NCI-H774 (cell line): ENCODE measurements around the gene SYNGR2.

ENCODE experiments used
- DNase-seq: peaks from one replicate; lab custom pipeline; 2025; lab: John Stamatoyannopoulos, UW

SYNGR2 gene

GRCh38 chr17:78168242-78168902 is at the start of gene SYNGR2:
Gene SYNGR2 (plus strand): TSS chr17:78168581. CDS start chr17:78168617, 36 bp downstream.
- peak; percentile 88 for DNase-seq

- DNase-seq = no peak
Observed at GRCh38 chr17:78118801-78119241, 49.6 kb upstream of the SYNGR2 start.

- no peak for DNase-seq
Observed at GRCh38 chr17:78120537-78120936, 47.8 kb upstream of the SYNGR2 start.

GRCh38 chr17:78120971-78121800 is 47.2 kb upstream of the SYNGR2 start:
- DNase-seq = no peak

DNA sequence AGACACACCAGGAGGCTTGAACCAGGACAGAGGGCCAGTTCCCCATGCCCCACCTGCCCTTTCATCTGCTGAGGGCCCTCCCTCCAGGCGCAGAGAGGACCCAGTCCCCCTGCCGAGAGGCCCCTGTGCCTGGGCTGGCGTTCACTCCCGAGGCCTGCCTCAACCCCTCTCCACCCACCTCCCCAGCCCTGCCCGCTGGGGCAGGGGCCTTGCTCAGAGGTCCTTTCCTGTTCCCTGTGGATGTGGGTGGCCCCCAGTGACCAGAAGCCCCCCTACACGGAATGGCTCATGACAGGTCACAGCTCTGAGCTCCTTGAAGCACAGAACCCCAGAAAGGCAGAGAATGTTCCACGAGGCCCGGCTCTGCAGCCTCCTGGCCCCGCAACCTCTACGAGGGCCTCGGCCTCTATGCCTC is 46.6 kb upstream of the SYNGR2 start:
- no peak for DNase-seq

GRCh38 chr17:78122216-78122930 is 46.0 kb upstream of the SYNGR2 start:
- DNase-seq = no peak

DNA sequence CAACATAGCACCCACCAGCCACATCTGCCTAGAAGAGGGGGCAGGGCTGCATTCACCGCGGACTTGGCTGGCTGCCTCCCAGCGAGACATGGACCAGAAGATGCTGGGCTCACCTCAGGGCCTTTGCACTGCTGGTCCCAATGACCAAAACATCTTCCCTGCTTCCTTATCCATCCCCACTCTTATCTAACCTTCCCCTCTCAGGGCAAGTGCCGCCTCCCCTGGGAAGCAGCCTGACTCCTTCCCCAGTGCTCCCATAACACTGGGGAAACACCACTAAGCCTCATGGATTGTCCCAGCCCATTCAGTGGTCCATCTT is 45.5 kb upstream of the SYNGR2 start:
- DNase-seq = no peak

DNA sequence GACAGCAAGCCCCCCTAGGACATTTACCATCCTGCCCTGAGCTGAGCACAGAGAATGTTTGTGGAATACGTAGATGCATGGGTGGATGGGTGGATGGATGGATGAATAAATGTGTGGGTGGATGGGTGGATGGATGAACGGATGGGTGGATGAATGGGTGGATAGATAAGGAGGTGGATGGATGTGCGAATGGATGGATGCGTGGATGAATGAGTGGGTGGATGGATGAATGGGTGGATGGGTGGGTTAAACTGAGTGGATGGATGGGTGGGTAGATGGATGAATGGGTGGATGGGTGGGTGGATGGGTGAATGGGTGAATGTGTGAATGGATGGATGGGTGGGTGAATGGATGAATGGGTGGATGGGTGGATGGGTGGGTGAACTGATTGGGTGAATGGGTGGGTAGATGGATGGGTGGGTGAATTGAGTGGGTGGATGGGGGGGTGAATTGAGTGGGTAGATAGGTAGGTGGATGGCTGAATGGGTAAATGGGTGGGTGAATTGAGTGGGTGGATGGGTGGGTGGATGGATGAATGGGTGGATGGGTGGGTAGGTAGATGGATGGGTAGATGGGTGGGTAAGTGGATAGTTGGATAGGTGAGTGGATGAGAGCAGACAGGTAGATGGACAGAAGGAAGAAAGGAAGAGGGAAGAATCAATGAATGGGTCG is 45.0 kb upstream of the SYNGR2 start:
- no peak for DNase-seq

DNA sequence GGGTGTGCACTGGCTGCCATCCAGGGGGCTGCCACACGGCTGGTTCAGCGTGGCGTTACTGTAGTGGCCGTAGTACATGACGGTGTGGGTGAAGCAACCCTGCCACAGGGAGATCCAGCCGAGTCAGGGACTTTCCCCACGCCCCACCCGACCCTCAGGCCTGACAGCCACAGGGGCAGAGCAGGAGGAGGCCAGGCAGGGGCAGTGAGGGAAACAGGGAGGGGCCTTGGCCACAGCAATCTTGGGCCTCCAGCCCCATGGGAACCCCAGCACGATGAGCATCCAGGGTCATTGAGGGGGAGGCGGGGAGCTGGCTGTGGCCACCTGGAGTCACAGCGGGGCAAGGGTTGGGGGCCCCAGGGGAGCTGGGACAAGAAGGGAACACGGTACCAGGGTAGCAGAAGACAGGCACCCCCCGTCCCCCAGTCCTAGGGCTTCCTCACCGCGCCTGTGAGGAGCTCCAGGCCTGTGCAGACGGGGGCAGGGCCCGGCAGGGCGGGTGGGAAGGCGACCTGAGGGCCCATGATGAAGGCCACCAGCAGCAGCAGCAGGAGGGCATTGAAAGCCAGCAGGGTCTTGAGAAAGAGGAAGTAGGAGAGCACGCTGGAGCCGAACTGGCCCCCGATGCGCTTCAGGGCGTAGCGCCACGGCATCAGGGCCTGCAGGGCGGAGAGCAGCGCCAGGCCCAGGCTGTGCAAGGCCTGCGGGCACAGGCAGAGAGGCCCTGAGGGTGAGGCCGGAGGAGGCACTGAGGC is 44.1 kb upstream of the SYNGR2 start:
- DNase-seq = no peak

GRCh38 chr17:78124836-78125137 is 43.6 kb upstream of the SYNGR2 start:
- no peak for DNase-seq

- no peak for DNase-seq
Observed at GRCh38 chr17:78125138-78125913, 43.1 kb upstream of the SYNGR2 start.

DNA sequence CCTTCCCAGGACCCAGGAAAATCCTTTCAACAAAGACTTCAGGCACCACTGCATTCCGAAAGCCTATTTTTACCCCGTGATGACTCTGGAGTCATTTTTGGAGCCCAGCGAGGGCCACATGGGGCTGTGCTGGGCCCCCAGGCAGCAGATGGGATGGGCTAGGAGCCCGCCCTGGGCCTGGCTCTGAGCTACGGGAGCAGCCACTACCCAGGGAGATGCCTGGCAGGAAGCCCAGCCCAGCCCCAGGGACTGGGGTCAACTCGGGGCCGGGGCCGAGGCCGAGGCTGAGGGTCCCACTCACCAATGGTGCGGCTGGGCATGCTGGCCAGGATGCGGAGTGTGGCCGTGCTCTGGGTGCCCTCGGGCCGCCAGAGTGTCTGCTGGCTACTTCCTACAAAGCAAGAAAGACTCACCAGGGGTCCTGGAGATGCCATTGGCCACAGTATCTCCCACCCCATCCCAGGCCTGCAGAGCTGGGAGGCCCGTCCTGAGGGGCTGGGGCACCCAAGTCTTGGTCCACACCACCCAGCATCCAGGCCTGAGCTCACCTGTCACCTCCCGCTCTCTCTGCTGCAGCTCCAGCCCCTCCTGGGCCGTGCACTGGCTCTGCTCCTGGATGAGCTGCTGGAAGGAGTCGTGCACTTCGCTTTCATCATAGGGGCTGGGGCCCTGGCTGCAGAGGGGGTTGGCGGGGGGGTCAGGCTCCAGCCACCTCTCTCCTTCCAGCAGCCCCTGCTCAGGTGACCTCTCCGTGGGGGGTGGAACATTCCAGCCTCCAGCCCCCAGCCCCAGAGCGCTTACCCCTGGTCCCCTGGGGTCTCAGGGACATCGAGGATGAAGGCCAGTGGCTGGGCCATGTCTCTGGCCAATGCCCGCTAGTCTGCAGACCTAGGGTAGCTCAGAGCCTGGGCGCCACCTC is 42.1 kb upstream of the SYNGR2 start:
- no peak for DNase-seq

- no peak for DNase-seq
Observed at GRCh38 chr17:78126895-78127238, 41.5 kb upstream of the SYNGR2 start.

DNA sequence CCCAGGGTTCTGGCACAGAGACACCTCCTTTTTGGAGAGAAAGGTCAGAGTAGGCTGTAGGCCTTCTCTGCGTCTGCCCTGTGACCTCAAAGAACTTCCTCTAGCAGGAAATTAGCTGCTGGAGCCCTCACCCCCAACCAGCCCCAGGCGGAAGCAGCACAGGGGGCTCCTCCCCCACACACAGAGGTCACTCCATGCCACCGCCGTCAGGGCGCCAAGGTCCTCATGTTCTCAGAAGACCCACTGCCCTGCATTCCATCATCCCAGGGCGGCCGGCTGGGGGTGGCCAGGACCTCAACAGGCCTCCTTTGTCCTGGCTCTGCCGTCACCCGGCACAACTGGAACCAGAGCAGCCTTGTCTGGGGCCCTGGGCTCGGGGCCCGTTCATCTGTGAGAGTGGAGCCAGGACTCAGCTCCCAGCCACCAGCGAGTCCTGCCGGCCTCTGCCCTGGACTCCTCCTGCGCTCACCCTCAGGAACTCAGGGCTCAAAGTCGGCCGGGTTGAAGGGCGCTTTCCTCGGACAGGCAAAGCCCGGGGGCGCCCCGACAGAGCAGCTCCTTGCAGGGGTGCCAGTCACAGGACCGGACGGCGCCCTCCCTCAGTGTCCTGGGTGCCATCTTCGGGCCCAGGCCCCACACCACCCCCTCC is 41.0 kb upstream of the SYNGR2 start:
- DNase-seq = no peak

GRCh38 chr17:78127888-78128550 is 40.4 kb upstream of the SYNGR2 start:
- DNase-seq = no peak

DNA sequence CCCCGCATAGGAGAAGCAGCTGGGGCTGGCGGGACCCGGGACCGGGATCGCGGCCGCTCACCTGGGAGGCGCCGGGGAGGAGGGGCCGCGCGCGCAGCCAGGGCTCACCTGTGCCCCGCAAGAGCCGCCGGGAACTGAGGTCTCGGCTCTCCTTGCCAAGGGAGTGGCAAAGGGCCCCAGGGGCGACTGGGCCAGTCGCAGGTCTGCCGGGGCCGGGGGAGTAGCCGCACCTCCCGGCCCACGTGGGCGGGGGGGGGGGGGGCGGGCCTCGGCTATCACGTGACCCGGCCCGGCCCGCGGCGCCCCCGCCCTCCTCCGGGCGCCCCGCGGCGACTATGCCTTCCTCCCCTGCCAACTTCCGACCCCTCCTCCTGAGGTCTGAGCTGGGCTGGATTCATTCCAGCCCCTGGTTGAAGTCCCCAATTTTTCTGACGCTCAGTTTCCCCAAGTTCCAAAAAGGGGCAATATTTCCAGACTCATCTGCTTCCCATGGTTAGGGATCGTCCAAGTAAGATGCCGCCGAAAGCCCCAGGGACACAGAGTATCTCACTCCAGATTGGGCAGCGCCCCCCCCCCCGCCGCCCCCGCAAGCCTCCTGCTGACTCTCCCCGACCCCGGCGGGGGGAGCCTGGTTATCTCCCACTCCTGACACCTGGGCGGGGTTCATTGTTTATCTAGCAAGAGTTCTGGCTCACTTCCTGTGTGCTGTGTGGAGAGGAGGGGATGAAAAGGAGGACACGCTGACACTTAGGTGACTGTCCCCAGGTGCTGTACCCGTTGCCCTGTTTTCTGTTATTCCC is 39.6 kb upstream of the SYNGR2 start, which contains the start of gene TMC6:
TSS of gene TMC6 (minus strand) at position 205 of the 800 bp plus-strand sequence. CDS start 1,923 bp downstream, outside the sequence.
- DNase-seq = peak; percentile 73

DNA sequence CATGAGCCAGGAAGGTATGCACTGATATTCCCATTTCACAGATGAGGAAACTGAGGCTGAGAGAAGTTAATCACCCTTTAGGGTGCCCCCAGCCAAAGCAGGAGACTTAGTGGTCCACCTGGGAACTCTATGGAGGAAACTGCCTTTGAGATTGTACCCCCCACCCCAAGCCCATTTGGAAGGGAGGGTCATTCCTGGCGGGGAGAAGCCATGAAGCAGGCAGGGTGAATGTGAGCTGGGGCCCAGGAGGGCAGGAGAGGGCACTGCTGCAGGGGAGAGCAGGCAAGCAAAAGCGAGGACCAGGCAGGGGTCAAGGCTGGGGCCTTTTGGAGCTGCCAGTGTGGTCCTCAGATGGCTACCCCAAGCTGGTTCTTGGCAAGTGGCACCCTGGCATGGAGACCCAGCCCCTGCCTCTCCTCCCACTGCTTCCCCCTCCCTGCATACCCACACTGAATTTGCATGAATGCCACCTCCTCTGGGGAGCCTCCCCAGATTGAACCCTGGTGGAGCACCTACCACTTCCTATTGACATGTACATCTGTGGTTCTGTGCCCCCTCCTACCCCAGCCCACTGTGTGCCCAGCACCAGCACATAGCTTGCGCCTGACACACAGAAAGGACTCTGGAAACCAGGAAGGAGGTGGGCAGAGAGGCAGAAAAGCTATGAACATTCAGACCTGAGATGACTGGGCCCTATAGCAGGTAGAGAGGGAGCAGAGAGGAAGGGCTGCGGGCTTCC is 38.9 kb upstream of the SYNGR2 start:
- no peak for DNase-seq
